ENCODE data around the gene CPNE8. TPM values are rescaled to one million over a fixed set of nuclear protein-coding genes. Genes with fewer than 3 reads are reported as not detected.

Gene CPNE8
- total and polyA plus RNA-seq, 3 donors from 2014 or later: 9.3 to 13.1 (median 12.6) TPM

DNA sequence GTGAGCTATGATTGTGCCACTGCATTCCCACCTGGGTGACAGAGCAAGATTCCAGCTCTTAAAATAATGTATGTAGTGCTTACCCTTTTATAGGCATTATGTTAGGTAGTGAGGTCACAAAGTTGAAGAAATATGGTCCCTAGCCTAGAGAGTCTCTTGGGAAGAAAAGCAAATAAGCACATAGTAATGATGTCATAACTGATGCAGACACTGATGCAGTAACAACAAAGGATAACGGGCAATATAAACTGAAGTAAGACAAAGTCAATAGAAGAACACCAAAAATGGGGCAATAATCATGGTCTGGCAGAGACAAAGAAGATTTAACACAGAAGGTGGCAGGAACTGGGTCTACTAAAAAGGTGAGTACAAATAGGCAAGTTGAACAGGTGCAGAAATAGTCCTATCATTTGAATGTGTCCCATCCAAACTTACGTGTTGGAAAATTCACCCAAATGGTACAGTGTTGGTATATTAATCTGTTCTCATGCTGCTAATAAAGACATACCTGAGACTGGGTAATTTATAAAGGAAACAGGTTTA lies 93.5 kb downstream of the CPNE8 start:
- no peaks in the 10 kb centered on the region for H3K4me1 ChIP-seq
- no peaks in the 10 kb centered on the region for H3K36me3 ChIP-seq (ENCODE audit: low read depth, missing control alignments)
- no peak overlapping the region for H3K27ac ChIP-seq
- WGBS, 2 donors: 94 to 95% methylated on average over 2 of the region's 2 CpGs
- TF ChIP-seq, protein P1, sequence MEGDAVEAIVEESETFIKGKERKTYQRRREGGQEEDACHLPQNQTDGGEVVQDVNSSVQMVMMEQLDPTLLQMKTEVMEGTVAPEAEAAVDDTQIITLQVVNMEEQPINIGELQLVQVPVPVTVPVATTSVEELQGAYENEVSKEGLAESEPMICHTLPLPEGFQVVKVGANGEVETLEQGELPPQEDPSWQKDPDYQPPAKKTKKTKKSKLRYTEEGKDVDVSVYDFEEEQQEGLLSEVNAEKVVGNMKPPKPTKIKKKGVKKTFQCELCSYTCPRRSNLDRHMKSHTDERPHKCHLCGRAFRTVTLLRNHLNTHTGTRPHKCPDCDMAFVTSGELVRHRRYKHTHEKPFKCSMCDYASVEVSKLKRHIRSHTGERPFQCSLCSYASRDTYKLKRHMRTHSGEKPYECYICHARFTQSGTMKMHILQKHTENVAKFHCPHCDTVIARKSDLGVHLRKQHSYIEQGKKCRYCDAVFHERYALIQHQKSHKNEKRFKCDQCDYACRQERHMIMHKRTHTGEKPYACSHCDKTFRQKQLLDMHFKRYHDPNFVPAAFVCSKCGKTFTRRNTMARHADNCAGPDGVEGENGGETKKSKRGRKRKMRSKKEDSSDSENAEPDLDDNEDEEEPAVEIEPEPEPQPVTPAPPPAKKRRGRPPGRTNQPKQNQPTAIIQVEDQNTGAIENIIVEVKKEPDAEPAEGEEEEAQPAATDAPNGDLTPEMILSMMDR (IDR thresholded peaks at IDR 0.05): no peak
- TF ChIP-seq POLR2A (IDR thresholded peaks at IDR 0.05): no peak
- no peaks in the 10 kb centered on the region for H3K9me3 ChIP-seq
- H3K4me3 ChIP-seq: no peak overlapping the region
- no peak for DNase-seq
- intact Hi-C loops (cut with DNase I; ENCODE audit: low total_unique reads): no loop called here
- H3K27me3 ChIP-seq: no peaks in the 10 kb centered on the region

DNA sequence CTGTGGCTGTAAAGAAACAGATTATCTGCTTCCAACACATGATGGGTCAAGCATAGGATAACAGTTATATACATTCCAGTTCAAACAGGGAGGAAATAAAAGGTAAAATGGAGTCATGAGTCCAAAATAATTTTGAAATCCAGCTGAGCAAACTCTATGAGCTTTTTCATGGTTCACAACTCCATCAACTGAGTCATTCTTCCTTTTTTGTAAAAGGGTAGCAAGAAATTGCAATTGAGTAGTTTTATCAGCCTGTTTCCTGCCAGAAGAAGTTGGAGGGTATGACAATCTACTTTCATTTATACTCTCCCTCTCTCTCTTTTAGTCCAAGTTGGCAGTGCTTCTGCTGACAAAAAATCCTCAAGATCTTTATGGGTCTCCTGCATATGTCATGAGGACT lies 95.6 kb downstream of the CPNE8 start:
- DNase-seq: no peak
- H3K27ac ChIP-seq: no peak overlapping the region
- H3K4me1 ChIP-seq: no peaks in the 10 kb centered on the region
- H3K9me3 ChIP-seq: no peaks in the 10 kb centered on the region
- no peak for TF ChIP-seq POLR2A (IDR thresholded peaks at IDR 0.05)
- TF ChIP-seq, protein P1 (IDR thresholded peaks at IDR 0.05): no peak
- H3K27me3 ChIP-seq: no peaks in the 10 kb centered on the region
- H3K36me3 ChIP-seq (ENCODE audit: low read depth, missing control alignments): no peaks in the 10 kb centered on the region
- intact Hi-C loops (cut with DNase I; ENCODE audit: low total_unique reads): no loop called here
- H3K4me3 ChIP-seq: no peak overlapping the region

DNA sequence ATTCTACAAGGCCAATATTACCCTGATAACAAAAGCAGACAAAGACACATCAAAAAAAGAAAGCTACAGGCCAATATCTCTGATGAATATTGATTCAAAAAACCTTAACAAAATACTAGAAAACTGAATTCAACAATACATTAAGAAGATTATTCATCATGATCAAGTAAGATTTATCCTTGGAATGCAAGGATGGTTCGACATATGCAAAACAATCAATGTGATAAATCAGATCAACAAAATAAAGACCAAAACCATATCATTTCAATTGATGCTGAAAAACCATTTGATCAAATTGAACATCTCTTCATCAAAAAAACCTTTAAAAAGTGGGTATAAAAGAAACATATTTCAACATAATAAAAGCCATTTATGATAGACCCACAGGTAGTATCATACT lies 117.3 kb downstream of the CPNE8 start:
- 86 to 93% methylated on average over 1 of the region's 1 CpG for WGBS, 2 donors
- no peaks in the 10 kb centered on the region for H3K4me1 ChIP-seq
- intact Hi-C loops (cut with DNase I; ENCODE audit: low total_unique reads): no loop called here

DNA sequence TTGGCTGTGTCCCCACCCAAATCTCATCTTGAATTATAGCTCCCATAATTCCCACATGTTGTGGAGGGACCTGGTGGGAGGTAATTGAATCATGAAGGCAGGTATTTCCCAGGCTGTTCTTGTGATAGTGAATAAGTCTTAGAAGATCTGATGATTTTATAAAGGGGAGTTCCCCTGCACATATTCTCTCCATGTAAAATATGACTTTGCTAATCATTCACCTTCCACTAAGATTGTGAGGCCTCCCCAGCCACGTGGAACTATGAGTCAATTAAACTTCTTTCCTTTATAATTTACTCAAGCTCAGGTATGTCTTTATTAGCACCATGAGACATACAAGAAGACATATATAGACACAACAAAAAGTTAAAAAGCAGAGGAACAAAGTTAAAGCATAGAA lies 120.0 kb downstream of the CPNE8 start:
- H3K4me1 ChIP-seq: no peaks in the 10 kb centered on the region
- H3K9me3 ChIP-seq: no peaks in the 10 kb centered on the region
- WGBS, 2 donors: 29 to 52% methylated on average over 1 of the region's 1 CpG
- intact Hi-C loops (cut with DNase I; ENCODE audit: low total_unique reads): no loop called here
- H3K27me3 ChIP-seq: no peaks in the 10 kb centered on the region
- no peaks in the 10 kb centered on the region for H3K36me3 ChIP-seq (ENCODE audit: low read depth, missing control alignments)
- no peak overlapping the region for H3K27ac ChIP-seq
- no peak for TF ChIP-seq POLR2A (IDR thresholded peaks at IDR 0.05)
- TF ChIP-seq, protein P1 (IDR thresholded peaks at IDR 0.05): no peak
- no peak for DNase-seq
- no peak overlapping the region for H3K4me3 ChIP-seq

More for the DNA sequence above, 117.3 kb downstream of the CPNE8 start:
- DNase-seq: no peak
- Histone ChIP-seq H3K9me3 (no peaks in the 10 kb centered on the region), H3K27me3 (no peaks in the 10 kb centered on the region), H3K4me3 (no peak overlapping the region), H3K36me3 (ENCODE audit: low read depth, missing control alignments) (no peaks in the 10 kb centered on the region), H3K27ac (no peak overlapping the region)
- TF ChIP-seq POLR2A (IDR thresholded peaks at IDR 0.05): no peak

DNA sequence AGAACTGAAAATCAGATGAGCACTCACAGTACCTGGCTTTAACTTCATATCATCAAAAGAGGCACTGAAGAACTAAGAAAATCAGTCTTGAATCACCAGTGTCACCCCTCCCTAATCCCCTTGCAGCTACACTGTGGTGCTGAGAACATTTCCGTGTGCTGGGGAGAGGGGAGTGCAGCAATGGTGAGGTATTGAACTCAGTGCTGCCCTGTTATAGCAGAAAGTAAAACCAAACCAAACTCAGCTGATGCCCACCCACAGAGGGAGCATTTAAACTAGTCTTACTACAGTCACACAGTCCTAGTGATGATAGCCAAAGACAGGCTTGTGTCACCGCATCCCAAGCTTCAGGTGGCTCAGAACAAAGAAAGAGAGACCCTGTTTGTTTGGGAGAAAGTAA lies 122.1 kb downstream of the CPNE8 start:
- no peaks in the 10 kb centered on the region for H3K9me3 ChIP-seq
- H3K36me3 ChIP-seq (ENCODE audit: low read depth, missing control alignments): no peaks in the 10 kb centered on the region
- no peak for DNase-seq
- H3K4me1 ChIP-seq: no peaks in the 10 kb centered on the region
- TF ChIP-seq, protein P1 (IDR thresholded peaks at IDR 0.05): no peak
- no peak for TF ChIP-seq POLR2A (IDR thresholded peaks at IDR 0.05)
- H3K27ac ChIP-seq: no peak overlapping the region
- 32 to 63% methylated on average over 2 of the region's 2 CpGs for WGBS, 2 donors
- no peak overlapping the region for H3K4me3 ChIP-seq
- H3K27me3 ChIP-seq: no peaks in the 10 kb centered on the region
- intact Hi-C loops (cut with DNase I; ENCODE audit: low total_unique reads): no loop called here

Measured in testis (tissue), 3 donors.